HG02970 (cell line): ENCODE data around the gene EFNA3.

Experiments
- ATAC-seq: cut with Tn5 transposase; IDR thresholded peaks from one replicate; pipeline ENCODE4 v1.9.1; 2021; ENCODE audit warnings: mild to moderate bottlenecking, moderate library complexity, moderate number of reproducible peaks; ENCODE audit not compliant: unreplicated experiment, low FRiP score

Gene EFNA3

GRCh38 chr1:155128755-155129473 is 50.3 kb downstream of the EFNA3 start:
- no peak for ATAC-seq

DNA sequence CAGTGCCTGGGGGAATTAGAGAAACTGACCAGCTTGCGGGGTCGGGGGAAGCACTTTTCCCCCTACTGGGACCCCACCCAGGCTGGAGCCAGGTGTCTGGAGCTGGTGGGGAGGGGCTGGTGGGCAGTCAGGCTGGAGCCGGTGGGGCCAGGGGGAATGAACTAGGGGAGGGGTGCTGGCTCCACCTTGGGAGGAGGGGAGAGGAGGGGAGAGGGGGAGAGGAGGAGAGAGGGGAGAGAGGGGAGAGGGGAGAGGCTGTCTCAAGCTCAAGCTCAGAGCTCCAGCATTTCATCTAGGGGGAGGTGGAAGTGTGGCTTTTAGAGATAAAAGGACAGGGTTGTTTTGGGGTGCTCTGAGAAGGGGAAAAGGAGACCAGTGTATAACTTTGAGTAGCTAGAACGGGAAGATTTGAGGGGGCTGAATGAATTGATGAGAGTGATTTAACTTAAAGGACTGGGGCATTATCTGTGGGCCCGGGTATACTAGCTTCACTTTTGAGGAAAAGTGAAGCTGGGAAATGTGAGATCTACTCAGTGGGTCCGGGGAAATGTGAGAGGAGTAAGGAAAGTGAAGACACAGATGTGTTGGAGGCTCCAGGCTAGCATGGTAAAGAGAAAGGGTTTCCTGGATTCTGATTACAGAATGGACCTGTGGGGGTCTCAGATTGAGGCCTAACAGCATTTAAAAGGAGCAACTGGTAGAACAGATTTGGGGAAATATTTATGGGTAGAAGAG is 51.8 kb downstream of the EFNA3 start:
- ATAC-seq, result no peak

DNA sequence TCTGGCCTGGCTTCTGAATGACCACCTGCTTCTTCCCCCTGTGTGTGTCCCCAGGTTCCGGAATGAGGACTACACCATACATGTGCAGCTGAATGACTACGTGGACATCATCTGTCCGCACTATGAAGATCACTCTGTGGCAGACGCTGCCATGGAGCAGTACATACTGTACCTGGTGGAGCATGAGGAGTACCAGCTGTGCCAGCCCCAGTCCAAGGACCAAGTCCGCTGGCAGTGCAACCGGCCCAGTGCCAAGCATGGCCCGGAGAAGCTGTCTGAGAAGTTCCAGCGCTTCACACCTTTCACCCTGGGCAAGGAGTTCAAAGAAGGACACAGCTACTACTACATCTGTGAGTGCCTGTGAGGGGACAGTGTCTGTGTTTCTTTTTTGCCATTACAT is 52.6 kb downstream of the EFNA3 start:
- no peak for ATAC-seq

DNA sequence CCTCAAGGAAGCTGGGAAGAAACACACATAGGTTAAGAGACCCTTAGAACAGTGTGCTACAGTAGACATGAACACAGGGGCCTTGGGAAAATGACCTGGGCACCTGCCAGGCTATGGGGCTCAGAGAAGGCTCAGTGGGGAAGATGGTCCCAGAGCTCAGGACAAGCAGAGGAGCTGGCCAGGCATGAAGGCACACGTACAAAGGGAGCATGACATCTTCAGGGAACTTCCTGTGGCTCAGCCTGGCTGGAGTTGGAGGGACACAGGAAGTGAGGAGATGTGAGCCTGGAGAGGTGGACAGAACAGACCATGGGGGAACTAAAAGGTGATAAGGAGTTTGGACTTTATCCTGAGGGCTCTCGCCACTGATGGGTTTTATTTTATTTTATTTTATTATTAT is 53.2 kb downstream of the EFNA3 start:
- ATAC-seq, result no peak

DNA sequence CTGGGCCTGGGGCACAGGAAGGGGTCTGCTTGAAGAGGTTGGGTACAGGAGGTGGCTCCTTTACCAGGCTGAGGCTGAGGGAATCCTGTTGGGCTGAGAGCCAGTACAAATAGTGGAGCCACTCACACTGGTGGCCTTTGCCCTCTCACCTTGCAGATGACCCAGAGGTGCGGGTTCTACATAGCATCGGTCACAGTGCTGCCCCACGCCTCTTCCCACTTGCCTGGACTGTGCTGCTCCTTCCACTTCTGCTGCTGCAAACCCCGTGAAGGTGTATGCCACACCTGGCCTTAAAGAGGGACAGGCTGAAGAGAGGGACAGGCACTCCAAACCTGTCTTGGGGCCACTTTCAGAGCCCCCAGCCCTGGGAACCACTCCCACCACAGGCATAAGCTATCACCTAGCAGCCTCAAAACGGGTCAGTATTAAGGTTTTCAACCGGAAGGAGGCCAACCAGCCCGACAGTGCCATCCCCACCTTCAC is 55.2 kb downstream of the EFNA3 start:
- ATAC-seq, result no peak

DNA sequence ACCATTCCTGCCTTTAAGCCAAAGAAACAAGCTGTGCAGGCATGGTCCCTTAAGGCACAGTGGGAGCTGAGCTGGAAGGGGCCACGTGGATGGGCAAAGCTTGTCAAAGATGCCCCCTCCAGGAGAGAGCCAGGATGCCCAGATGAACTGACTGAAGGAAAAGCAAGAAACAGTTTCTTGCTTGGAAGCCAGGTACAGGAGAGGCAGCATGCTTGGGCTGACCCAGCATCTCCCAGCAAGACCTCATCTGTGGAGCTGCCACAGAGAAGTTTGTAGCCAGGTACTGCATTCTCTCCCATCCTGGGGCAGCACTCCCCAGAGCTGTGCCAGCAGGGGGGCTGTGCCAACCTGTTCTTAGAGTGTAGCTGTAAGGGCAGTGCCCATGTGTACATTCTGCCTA is 55.7 kb downstream of the EFNA3 start:
- ATAC-seq, result no peak

GRCh38 chr1:155134880-155135414 is 56.3 kb downstream of the EFNA3 start:
- no peak for ATAC-seq

DNA sequence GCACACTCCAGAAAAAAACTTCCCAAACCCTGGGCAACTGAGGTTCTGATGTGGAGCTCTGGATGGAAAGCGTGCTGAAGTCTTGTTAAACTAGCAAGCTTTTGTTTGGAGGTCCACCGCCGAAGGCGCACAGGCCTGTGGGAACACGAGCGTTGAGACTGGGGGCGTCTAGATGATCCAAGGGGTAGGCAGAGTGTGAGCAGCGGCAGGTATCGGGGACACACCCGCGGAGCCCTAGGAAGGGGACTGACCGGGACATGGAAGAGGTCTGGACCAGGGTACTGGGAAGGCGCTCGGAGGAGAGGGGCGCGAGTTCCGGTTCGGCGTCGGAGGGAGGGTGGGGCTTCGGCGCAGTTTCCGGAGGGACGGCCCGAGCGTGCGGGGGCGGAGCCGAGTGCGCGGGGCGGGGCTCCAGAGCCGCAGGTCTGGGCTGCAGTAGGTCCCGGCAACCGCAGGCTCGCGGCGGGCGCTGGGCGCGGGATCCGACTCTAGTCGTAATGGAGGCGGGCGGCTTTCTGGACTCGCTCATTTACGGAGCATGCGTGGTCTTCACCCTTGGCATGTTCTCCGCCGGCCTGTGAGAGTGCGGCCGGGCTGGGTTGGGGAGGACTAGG is 56.9 kb downstream of the EFNA3 start, which contains the start of gene SLC50A1:
Gene SLC50A1, plus strand, starts transcription at position 438 of the 614 bp plus-strand sequence. Its CDS starts 60 bp downstream, at position 498.
- peak; percentile 77 for ATAC-seq

- no peak for ATAC-seq
Measured at GRCh38 chr1:155136748-155137147, 58.1 kb downstream of the EFNA3 start.
